ENCODE measurements around the gene SLF1.

DNA sequence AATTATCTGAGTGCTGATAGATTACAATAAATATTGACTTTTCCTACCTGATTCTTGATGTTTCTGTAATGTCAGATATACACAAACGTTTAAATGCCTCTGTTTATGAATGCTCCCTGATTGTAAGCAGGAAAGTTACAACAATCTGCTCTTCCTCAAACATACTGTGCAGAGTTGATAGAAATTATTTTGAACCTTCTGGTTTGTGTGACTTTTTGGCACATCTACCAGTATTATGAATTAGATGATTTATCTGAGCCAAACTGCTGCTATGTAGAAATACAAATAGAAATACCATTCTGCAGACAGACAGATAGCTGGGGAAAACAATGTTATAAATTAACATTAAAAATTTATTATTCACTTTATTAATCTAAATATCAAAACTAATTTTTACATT lies 113.0 kb downstream of the SLF1 start:
- TF ChIP-seq, protein P1, sequence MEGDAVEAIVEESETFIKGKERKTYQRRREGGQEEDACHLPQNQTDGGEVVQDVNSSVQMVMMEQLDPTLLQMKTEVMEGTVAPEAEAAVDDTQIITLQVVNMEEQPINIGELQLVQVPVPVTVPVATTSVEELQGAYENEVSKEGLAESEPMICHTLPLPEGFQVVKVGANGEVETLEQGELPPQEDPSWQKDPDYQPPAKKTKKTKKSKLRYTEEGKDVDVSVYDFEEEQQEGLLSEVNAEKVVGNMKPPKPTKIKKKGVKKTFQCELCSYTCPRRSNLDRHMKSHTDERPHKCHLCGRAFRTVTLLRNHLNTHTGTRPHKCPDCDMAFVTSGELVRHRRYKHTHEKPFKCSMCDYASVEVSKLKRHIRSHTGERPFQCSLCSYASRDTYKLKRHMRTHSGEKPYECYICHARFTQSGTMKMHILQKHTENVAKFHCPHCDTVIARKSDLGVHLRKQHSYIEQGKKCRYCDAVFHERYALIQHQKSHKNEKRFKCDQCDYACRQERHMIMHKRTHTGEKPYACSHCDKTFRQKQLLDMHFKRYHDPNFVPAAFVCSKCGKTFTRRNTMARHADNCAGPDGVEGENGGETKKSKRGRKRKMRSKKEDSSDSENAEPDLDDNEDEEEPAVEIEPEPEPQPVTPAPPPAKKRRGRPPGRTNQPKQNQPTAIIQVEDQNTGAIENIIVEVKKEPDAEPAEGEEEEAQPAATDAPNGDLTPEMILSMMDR (IDR thresholded peaks at IDR 0.05), result no peak
- TF ChIP-seq POLR2A (IDR thresholded peaks at IDR 0.05), result no peak

Data from breast epithelium (tissue), 3 donors.